HEK293 (cell line): Measurements from ENCODE around the gene NOL9.

Experiments
- MZF1 ChIP-seq: fragments of 450-650 bp; formaldehyde crosslinking; IDR thresholded peaks from 2 replicates; pipeline ENCODE4 v1.5.1; 2017; ENCODE audit warnings: missing biosample characterization, missing genetic modification characterization, borderline replicate concordance
- OVOL3 ChIP-seq: fragments of 450-650 bp; formaldehyde crosslinking; IDR thresholded peaks from 2 replicates; pipeline ENCODE4 v1.5.1; 2016; ENCODE audit warnings: missing biosample characterization, missing genetic modification characterization
- PRDM1 ChIP-seq: fragments of 450-650 bp; formaldehyde crosslinking; IDR thresholded peaks from 2 replicates; pipeline ENCODE4; 2016; ENCODE audit warnings: missing biosample characterization, missing genetic modification characterization
- SALL2 ChIP-seq: fragments of 450-650 bp; formaldehyde crosslinking; IDR thresholded peaks from 2 replicates; pipeline ENCODE4 v1.5.0; 2017; ENCODE audit warnings: missing biosample characterization, mild to moderate bottlenecking, missing genetic modification characterization, borderline replicate concordance
- ZBTB48 ChIP-seq: fragments of 450-650 bp; formaldehyde crosslinking; IDR thresholded peaks from 2 replicates; pipeline ENCODE4 v1.5.1; 2016; ENCODE audit warnings: missing biosample characterization, missing genetic modification characterization
- ZNF10 ChIP-seq: fragments of 450-650 bp; formaldehyde crosslinking; IDR thresholded peaks from 2 replicates; pipeline ENCODE4 v1.5.1; 2017; ENCODE audit warnings: missing biosample characterization, missing genetic modification characterization
- ZNF133 ChIP-seq: fragments of 450-650 bp; formaldehyde crosslinking; IDR thresholded peaks from 2 replicates; pipeline ENCODE4 v1.5.1; 2016; ENCODE audit warnings: missing biosample characterization, missing genetic modification characterization
- ZNF175 ChIP-seq: fragments of 450-650 bp; formaldehyde crosslinking; IDR thresholded peaks from 2 replicates; pipeline ENCODE4 v1.5.1; 2016; ENCODE audit warnings: missing biosample characterization, missing genetic modification characterization
- ZNF302 ChIP-seq: fragments of 450-650 bp; formaldehyde crosslinking; IDR thresholded peaks from 2 replicates; pipeline ENCODE4 v1.5.1; 2016; ENCODE audit warnings: missing biosample characterization, missing genetic modification characterization, low read depth
- ZNF335 ChIP-seq: fragments of 450-650 bp; formaldehyde crosslinking; conservative IDR thresholded peaks from 2 replicates; pipeline ENCODE4 v1.5.1; 2016; ENCODE audit warnings: missing biosample characterization, missing genetic modification characterization
- ZNF423 ChIP-seq: fragments of 450-650 bp; formaldehyde crosslinking; IDR thresholded peaks from 2 replicates; pipeline ENCODE4 v1.5.1; 2016; ENCODE audit warnings: missing biosample characterization, missing genetic modification characterization
- ZNF530 ChIP-seq: fragments of 450-650 bp; formaldehyde crosslinking; IDR thresholded peaks from 2 replicates; pipeline ENCODE4 v1.5.1; 2016; ENCODE audit warnings: low read depth, missing biosample characterization, missing genetic modification characterization
- ZNF561 ChIP-seq: fragments of 450-650 bp; IDR thresholded peaks from 2 replicates; pipeline ENCODE4 v1.5.1; 2018; ENCODE audit warnings: missing biosample characterization, missing genetic modification characterization, borderline replicate concordance
- ZNF629 ChIP-seq: fragments of 450-650 bp; formaldehyde crosslinking; IDR thresholded peaks from 2 replicates; pipeline ENCODE4 v1.5.1; 2017; ENCODE audit warnings: missing biosample characterization, missing genetic modification characterization
- ZNF701 ChIP-seq: fragments of 450-650 bp; formaldehyde crosslinking; IDR thresholded peaks from 2 replicates; pipeline ENCODE4 v1.5.1; 2016; ENCODE audit warnings: missing biosample characterization, missing genetic modification characterization
- ZNF747 ChIP-seq: fragments of 450-650 bp; formaldehyde crosslinking; IDR thresholded peaks from 2 replicates; pipeline ENCODE4 v1.5.1; 2016; ENCODE audit warnings: missing biosample characterization, missing genetic modification characterization
- ZNF776 ChIP-seq: fragments of 450-650 bp; formaldehyde crosslinking; IDR thresholded peaks from 2 replicates; pipeline ENCODE4 v1.5.0; 2017; ENCODE audit warnings: missing biosample characterization, missing genetic modification characterization, borderline replicate concordance
- ZNF777 ChIP-seq: fragments of 450-650 bp; formaldehyde crosslinking; IDR thresholded peaks from 2 replicates; pipeline ENCODE4 v1.5.1; 2017; ENCODE audit warnings: missing biosample characterization, missing genetic modification characterization, borderline replicate concordance
- ZNF785 ChIP-seq: fragments of 450-650 bp; formaldehyde crosslinking; IDR thresholded peaks from 2 replicates; pipeline ENCODE4 v1.5.1; 2016; ENCODE audit warnings: missing biosample characterization, missing genetic modification characterization
- TF ChIP-seq, protein P1 (sequence below): fragments of 450-650 bp; formaldehyde crosslinking; conservative IDR thresholded peaks from 2 replicates; pipeline ENCODE4 v1.5.1; 2016; ENCODE audit warnings: low read depth, missing biosample characterization, missing genetic modification characterization
- TF ChIP-seq, protein P2 (sequence below): fragments of 450-650 bp; IDR thresholded peaks from 2 replicates; pipeline ENCODE4 v1.5.1; 2018; ENCODE audit warnings: missing biosample characterization, mild to moderate bottlenecking, missing genetic modification characterization
- TF ChIP-seq, protein P3 (sequence below): fragments of 450-650 bp; formaldehyde crosslinking; IDR thresholded peaks from 2 replicates; pipeline ENCODE4 v1.5.1; 2016; ENCODE audit warnings: missing biosample characterization, missing genetic modification characterization
- TF ChIP-seq, protein P4 (sequence below): fragments of 450-650 bp; formaldehyde crosslinking; IDR thresholded peaks from 2 replicates; pipeline ENCODE4 v1.5.1; 2016; ENCODE audit warnings: missing biosample characterization, missing genetic modification characterization
- TF ChIP-seq, protein P5 (sequence below): fragments of 450-650 bp; formaldehyde crosslinking; IDR thresholded peaks from 2 replicates; pipeline ENCODE4 v1.5.1; 2016; ENCODE audit warnings: missing biosample characterization, missing genetic modification characterization
- TF ChIP-seq, protein P6 (sequence below): fragments of 450-650 bp; formaldehyde crosslinking; IDR thresholded peaks from 2 replicates; pipeline ENCODE4 v1.5.1; 2016; ENCODE audit warnings: missing biosample characterization, missing genetic modification characterization
- TF ChIP-seq, protein P7 (sequence below): fragments of 450-650 bp; IDR thresholded peaks from 2 replicates; pipeline ENCODE4 v1.5.1; 2018; ENCODE audit warnings: missing biosample characterization, missing genetic modification characterization

The NOL9 gene

DNA sequence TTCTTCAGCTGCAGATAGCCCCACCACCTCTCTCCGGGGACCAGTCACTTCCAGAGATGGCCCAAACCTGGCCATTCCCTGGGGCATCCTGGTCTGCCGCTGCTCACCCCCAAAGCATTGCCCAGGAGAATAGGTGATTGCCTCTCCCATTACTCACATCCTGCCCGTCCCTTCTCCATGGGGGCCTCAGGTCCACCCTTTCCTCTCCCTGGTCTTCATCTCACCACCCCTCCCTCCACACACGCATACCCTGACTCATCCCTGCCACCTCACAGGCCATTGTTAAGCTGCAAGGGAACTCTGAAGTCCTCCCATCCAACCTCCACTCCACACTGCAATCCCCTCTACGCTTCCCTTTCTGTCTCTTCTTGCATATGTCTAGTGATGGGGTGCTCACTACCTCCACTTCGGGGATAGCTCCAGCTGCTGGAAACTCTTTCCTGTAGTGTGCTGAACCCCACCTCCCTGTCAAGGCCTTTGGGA, 62.8 kb downstream of the NOL9 start, which contains the start of gene PLEKHG5 (continued):
- no peak for TF ChIP-seq SALL2 (tag by site-specific recombination)
- TF ChIP-seq, protein P1, sequence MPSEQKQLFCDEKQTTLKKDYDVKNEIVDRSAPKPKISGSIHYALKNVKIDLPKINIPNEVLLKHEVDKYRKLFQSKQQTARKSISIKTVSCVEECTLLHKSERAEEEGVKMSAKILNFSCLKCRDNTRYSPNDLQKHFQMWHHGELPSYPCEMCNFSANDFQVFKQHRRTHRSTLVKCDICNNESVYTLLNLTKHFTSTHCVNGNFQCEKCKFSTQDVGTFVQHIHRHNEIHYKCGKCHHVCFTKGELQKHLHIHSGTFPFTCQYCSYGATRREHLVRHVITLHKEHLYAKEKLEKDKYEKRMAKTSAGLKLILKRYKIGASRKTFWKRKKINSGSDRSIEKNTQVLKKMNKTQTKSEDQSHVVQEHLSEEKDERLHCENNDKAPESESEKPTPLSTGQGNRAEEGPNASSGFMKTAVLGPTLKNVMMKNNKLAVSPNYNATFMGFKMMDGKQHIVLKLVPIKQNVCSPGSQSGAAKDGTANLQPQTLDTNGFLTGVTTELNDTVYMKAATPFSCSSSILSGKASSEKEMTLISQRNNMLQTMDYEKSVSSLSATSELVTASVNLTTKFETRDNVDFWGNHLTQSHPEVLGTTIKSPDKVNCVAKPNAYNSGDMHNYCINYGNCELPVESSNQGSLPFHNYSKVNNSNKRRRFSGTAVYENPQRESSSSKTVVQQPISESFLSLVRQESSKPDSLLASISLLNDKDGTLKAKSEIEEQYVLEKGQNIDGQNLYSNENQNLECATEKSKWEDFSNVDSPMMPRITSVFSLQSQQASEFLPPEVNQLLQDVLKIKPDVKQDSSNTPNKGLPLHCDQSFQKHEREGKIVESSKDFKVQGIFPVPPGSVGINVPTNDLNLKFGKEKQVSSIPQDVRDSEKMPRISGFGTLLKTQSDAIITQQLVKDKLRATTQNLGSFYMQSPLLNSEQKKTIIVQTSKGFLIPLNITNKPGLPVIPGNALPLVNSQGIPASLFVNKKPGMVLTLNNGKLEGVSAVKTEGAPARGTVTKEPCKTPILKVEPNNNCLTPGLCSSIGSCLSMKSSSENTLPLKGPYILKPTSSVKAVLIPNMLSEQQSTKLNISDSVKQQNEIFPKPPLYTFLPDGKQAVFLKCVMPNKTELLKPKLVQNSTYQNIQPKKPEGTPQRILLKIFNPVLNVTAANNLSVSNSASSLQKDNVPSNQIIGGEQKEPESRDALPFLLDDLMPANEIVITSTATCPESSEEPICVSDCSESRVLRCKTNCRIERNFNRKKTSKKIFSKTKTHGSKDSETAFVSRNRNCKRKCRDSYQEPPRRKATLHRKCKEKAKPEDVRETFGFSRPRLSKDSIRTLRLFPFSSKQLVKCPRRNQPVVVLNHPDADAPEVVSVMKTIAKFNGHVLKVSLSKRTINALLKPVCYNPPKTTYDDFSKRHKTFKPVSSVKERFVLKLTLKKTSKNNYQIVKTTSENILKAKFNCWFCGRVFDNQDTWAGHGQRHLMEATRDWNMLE (tag by site-specific recombination) = no peak
- TF ChIP-seq, protein P2, sequence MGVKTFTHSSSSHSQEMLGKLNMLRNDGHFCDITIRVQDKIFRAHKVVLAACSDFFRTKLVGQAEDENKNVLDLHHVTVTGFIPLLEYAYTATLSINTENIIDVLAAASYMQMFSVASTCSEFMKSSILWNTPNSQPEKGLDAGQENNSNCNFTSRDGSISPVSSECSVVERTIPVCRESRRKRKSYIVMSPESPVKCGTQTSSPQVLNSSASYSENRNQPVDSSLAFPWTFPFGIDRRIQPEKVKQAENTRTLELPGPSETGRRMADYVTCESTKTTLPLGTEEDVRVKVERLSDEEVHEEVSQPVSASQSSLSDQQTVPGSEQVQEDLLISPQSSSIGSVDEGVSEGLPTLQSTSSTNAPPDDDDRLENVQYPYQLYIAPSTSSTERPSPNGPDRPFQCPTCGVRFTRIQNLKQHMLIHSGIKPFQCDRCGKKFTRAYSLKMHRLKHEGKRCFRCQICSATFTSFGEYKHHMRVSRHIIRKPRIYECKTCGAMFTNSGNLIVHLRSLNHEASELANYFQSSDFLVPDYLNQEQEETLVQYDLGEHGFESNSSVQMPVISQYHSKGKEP (tag by site-specific recombination) = no peak
- peak; percentile 42; the same call in 1 of the 2 replicates for TF ChIP-seq ZNF423
- no peak for TF ChIP-seq ZNF302
- TF ChIP-seq ZBTB48 (tag by site-specific recombination) = peak; percentile 92
- TF ChIP-seq ZNF530 (tag by site-specific recombination) = no peak
- no peak for TF ChIP-seq ZNF785
- TF ChIP-seq, protein P3, sequence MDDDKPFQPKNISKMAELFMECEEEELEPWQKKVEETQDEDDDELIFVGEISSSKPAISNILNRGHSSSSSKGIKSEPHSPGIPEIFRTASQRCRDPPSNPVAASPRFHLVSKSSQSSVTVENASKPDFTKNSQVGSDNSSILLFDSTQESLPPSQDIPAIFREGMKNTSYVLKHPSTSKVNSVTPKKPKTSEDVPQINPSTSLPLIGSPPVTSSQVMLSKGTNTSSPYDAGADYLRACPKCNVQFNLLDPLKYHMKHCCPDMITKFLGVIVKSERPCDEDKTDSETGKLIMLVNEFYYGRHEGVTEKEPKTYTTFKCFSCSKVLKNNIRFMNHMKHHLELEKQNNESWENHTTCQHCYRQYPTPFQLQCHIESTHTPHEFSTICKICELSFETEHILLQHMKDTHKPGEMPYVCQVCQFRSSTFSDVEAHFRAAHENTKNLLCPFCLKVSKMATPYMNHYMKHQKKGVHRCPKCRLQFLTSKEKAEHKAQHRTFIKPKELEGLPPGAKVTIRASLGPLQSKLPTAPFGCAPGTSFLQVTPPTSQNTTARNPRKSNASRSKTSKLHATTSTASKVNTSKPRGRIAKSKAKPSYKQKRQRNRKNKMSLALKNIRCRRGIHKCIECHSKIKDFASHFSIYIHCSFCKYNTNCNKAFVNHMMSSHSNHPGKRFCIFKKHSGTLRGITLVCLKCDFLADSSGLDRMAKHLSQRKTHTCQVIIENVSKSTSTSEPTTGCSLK (tag by site-specific recombination) = no peak
- TF ChIP-seq ZNF561 = no peak
- TF ChIP-seq MZF1 (tag by site-specific recombination) = 0 out of 2 replicates have a peak, but pooled peaks have one; percentile 52
- no peak for TF ChIP-seq ZNF175 (tag by site-specific recombination)
- no peak for TF ChIP-seq ZNF335 (tag by site-specific recombination)
- TF ChIP-seq ZNF629 (tag by site-specific recombination) = peak; percentile 39; the same call in 1 of the 2 replicates
- no peak for TF ChIP-seq PRDM1
- TF ChIP-seq ZNF777 = no peak
- no peak for TF ChIP-seq ZNF776 (tag by site-specific recombination)
- TF ChIP-seq ZNF133 (tag by site-specific recombination) = no peak
- no peak for TF ChIP-seq ZNF747 (tag by site-specific recombination)
- no peak for TF ChIP-seq ZNF701
- TF ChIP-seq, protein P4, sequence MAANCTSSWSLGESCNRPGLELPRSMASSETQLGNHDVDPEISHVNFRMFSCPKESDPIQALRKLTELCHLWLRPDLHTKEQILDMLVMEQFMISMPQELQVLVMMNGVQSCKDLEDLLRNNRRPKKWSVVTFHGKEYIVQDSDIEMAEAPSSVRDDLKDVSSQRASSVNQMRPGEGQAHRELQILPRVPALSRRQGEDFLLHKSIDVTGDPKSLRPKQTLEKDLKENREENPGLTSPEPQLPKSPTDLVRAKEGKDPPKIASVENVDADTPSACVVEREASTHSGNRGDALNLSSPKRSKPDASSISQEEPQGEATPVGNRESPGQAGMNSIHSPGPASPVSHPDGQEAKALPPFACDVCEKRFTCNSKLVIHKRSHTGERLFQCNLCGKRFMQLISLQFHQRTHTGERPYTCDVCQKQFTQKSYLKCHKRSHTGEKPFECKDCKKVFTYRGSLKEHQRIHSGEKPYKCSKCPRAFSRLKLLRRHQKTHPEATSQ (tag by site-specific recombination) = no peak
- no peak for TF ChIP-seq ZNF10 (tag by site-specific recombination)
- TF ChIP-seq OVOL3 (tag by site-specific recombination) = no peak
- TF ChIP-seq, protein P5, sequence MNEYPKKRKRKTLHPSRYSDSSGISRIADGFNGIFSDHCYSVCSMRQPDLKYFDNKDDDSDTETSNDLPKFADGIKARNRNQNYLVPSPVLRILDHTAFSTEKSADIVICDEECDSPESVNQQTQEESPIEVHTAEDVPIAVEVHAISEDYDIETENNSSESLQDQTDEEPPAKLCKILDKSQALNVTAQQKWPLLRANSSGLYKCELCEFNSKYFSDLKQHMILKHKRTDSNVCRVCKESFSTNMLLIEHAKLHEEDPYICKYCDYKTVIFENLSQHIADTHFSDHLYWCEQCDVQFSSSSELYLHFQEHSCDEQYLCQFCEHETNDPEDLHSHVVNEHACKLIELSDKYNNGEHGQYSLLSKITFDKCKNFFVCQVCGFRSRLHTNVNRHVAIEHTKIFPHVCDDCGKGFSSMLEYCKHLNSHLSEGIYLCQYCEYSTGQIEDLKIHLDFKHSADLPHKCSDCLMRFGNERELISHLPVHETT (tag by site-specific recombination) = peak; percentile 60; the same call in 1 of the 2 replicates
- TF ChIP-seq, protein P6, sequence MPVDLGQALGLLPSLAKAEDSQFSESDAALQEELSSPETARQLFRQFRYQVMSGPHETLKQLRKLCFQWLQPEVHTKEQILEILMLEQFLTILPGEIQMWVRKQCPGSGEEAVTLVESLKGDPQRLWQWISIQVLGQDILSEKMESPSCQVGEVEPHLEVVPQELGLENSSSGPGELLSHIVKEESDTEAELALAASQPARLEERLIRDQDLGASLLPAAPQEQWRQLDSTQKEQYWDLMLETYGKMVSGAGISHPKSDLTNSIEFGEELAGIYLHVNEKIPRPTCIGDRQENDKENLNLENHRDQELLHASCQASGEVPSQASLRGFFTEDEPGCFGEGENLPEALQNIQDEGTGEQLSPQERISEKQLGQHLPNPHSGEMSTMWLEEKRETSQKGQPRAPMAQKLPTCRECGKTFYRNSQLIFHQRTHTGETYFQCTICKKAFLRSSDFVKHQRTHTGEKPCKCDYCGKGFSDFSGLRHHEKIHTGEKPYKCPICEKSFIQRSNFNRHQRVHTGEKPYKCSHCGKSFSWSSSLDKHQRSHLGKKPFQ (tag by site-specific recombination) = no peak
- TF ChIP-seq, protein P7, sequence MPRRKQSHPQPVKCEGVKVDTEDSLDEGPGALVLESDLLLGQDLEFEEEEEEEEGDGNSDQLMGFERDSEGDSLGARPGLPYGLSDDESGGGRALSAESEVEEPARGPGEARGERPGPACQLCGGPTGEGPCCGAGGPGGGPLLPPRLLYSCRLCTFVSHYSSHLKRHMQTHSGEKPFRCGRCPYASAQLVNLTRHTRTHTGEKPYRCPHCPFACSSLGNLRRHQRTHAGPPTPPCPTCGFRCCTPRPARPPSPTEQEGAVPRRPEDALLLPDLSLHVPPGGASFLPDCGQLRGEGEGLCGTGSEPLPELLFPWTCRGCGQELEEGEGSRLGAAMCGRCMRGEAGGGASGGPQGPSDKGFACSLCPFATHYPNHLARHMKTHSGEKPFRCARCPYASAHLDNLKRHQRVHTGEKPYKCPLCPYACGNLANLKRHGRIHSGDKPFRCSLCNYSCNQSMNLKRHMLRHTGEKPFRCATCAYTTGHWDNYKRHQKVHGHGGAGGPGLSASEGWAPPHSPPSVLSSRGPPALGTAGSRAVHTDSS (tag by site-specific recombination) = no peak
